ENCODE results near the gene MAP3K8. TPM values are rescaled to one million over a fixed set of nuclear protein-coding genes. Genes with fewer than 3 reads are reported as not detected.

Gene MAP3K8
- total and polyA plus RNA-seq, 9 of the 15 experiments (the other 6 are each of a cell fraction or from before 2014, with no cell fraction given): 6.9 to 23.6 (median 13.6) TPM

- TF ChIP-seq STAT5B (CRISPR knock-in tag; IDR thresholded peaks at IDR 0.05): no peak
- TF ChIP-seq ESRRA (IDR thresholded peaks at IDR 0.05; ENCODE audit: borderline replicate concordance, low read depth): 0 out of 2 replicates have a peak, but pooled peaks have one; percentile 9
- peak; percentile 3 for TF ChIP-seq ZFP36 (IDR thresholded peaks at IDR 0.05; ENCODE audit: low read depth, low read length, partially characterized antibody)
- TF ChIP-seq POLR2B (IDR thresholded peaks at IDR 0.05; ENCODE audit: low read depth, partially characterized antibody): peak; percentile 38
- TF ChIP-seq TAF1 (IDR thresholded peaks at IDR 0.05; ENCODE audit: control insufficient read depth, extremely low read depth, insufficient read depth, low read length, severe bottlenecking): peak; percentile 77
- TF ChIP-seq CREBBP (IDR thresholded peaks at IDR 0.05; ENCODE audit: low read depth, low read length): no peak
- TF ChIP-seq LEF1 (IDR thresholded peaks at IDR 0.05): no peak
- TF ChIP-seq TBP (optimal IDR thresholded peaks at IDR 0.05; ENCODE audit: low read depth, low read length): peak; percentile 72
- peak; percentile 82; the same call in 1 of the 2 replicates for TF ChIP-seq TARDBP (IDR thresholded peaks at IDR 0.05)
- TF ChIP-seq YY1 (IDR thresholded peaks at IDR 0.05; ENCODE audit: borderline replicate concordance in 1 of 3, control insufficient read depth in 1 of 3, extremely low read depth in 1 of 3, insufficient read depth in 3 of 3, insufficient read length in 1 of 3, insufficient replicate concordance in 2 of 3, low read depth in 1 of 3, low read length in 2 of 3): peak in 2 of 3 experiments; percentile 6 to 58
- peak; percentile 38 for TF ChIP-seq PRDM10 (IDR thresholded peaks at IDR 0.05; ENCODE audit: partially characterized antibody)
- no peak for TF ChIP-seq ZNF655 (CRISPR knock-in tag; IDR thresholded peaks at IDR 0.05)
- no peak; the same call in 1 of the 2 replicates for TF ChIP-seq ZNF589 (CRISPR knock-in tag; IDR thresholded peaks at IDR 0.05; ENCODE audit: low read depth)
- peak; percentile 57 for TF ChIP-seq MYC (IDR thresholded peaks at IDR 0.05; ENCODE audit: low read depth, low read length)
- TF ChIP-seq MYC (CRISPR knock-in tag; IDR thresholded peaks at IDR 0.05; ENCODE audit: borderline replicate concordance, low read depth): no peak
- TF ChIP-seq CBFB (CRISPR knock-in tag; IDR thresholded peaks at IDR 0.05): no peak
- TF ChIP-seq RBFOX2 (IDR thresholded peaks at IDR 0.05; ENCODE audit: low read depth, low read length): peak; percentile 90
Measured at GRCh38 chr10:30433730-30434272, at the start of gene MAP3K8 (continued).
